CD4-positive, alpha-beta T cell treated with Interleukin-1 beta for 1 hour (primary cell): Measurements from ENCODE around the gene NTM.
A peak's percentile ranks its signal among the peaks of the same experiment; 100 is the strongest.

ENCODE experiments used
- DNase-seq, 2 donors: peaks; one replicate each; pipeline ENCODE4 v3.0.0-alpha.2; 2020 to 2022

Gene NTM

DNA sequence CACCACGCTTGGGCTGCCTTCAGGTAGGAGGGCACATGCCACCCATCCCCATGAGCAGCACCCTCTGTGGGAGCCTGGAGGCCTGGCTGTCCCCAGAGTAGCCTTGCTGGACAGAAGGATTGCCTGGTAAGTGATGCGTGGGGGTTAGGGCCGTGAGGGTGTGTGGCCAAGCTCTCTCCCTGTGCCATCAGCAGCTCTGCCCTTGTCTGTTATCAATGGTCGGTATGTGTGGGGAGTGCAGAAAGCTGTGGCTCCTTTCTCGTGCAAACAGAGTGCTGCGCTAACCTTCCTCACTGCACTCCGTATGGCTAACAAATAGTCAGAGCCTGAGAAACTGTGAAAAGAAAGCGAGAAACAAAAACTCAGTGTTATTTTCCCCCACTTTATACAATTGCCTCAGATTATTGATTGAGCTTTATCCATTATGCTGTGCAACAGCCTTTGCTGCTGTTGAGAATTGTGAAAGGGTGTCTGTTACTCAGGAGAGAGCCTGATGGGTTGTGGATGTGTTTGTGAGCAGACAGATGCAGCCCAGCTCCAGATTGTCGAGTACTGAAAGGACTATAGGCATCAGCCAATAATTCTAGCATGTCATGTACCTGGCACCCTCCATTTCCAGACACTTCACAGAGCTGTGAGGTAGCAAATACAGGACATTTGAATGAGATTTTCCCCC, 432.2 kb downstream of the NTM start:
- DNase-seq, result no peak

DNA sequence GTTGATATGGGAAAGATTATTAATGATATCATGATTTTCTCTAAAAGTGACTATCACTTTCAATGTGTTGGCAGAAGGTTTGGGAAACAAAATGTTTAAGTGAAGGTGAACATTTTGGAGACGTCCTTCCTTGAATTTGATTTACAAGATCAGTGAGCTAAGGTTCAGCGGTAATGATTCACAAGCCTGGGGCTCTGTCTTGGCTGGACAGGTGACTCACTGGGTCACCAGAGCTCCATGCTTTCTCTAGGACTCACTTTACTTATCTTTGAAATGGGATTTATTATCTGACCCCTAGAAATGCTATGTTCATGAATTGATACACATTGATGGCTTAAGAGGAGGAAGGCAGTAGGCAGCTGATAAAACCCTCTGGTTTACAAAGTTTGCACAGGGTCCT, 437.5 kb downstream of the NTM start:
- DNase-seq, result no peak

DNA sequence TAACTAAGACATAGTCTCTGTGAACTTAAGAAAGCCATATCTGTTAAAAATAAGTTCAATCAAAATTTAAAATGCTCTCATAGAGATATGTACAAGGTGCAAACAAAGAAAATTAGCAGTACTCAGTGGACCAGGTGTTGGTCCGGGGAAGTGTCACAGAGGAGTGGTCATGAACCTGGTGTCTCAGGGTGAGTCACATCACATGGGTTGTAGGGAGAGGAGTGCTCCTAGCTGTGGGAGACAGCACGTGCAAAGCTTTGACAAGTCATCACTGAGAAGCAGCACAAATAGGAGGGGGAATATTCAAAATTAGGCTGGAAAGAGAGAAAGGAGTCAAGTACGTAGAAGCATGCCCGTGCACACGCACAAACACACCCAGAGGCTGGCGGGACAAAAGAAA, 438.1 kb downstream of the NTM start:
- DNase-seq, result no peak

DNA sequence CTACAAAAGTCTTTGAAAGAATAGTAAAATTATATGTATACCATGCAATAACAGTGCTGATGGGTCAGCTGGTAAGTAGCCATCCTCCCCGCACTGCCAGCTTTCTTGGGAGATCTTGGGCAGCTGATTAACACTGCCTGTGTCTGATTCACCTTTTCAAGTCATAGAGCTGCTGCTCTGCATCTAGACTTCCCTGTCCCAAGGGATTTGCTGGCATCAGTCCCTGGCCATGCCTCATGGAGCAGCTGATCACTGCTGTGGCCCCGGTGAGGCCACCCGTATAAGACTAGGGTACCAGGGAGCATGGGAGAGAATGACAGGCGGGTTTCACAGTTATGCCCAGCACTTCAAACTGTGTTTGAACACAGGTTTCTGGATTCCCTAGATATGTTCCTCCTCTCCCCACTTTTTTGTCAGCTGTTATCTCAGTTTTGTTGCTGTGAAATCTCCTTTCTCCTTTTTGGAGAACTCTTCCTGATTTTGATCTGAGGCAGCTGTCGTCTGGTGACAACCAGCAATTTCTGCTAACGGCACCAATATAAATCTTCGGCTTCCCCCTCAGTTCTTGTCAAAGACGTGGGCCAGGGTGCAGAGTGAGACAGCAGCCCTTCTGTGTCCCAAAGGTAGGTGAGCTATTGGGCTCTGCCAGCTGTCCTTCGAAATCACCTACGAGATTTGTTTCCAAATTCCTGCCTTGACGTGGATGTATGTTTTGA, 438.9 kb downstream of the NTM start:
- DNase-seq, result no peak

DNA sequence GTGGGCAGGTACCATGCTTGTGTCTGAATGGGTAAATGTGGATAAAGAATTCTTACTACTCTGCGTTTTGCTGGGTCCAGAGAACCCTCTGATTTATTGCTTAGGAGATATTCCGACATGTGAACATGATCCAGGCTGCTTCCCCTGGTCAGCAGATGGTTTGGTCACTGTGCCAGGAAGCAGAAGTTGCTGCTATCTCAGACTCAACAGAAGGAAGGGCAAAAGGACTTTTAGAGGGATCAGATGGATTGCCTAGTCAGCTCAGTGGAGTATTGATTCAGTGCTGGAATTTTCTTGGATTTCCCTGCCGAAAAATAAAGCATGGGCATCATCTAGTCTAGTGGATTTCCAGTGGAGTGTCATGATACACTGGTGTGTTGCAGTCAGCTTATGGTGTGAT, 440.1 kb downstream of the NTM start:
- DNase-seq, result no peak

DNA sequence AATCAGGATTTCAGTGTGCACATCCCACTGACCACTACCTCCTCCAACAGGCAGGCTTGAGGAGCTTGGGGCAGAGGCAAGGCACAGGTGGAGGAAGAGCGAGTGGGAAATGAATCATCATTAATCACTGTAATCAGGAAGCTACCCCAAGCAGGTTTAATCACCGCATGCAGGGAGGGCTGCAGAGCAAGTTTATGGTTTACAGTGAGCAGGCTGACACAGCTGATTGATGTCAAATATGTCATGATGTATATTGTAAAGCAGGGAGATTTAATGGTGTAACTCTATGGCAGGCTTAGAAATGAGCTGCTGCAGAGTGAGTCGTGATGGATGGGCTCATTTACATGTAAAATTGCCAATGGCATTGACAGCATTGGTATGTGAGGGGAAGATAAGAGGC, 441.0 kb downstream of the NTM start:
- DNase-seq, result no peak

DNA sequence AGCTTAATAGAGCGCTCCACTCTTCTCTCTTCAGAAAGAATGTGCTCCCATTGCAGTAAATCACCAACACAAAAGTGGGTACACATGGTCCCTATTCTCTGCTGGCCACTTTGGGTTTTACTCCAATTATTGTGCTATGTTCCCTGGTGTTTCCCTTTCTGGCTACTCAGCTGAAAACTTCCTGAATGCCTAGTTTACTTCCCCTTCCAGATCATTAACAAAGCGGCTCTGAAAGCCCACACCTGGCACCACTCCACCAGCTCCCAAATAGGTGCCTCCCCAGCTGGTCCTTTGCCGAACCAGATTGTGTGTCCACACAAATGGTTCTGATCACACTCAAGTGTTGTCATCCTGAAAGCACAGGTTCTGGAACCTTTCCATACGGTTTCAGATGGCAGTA, 443.7 kb downstream of the NTM start:
- DNase-seq, result no peak

DNA sequence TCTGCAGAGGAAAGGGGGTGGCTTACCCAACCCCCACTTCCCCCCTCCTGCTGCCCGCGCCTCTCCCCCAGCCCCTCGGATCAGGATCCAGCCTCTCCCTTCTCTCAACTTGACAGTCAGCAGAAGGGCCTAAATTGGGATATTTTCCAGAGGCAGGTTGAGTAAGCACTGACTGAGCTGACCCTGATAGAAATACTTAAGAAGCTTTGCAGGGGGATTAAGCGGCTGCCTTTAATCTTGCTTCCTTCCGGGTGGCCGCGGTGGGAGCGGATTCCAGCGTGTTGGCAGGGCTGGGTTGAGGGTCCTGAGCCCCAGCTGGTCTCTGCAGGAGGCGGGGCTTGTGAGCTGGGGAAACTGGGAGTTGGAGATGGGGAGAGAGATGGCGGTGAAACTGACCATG, 445.2 kb downstream of the NTM start:
- no peak for DNase-seq

DNA sequence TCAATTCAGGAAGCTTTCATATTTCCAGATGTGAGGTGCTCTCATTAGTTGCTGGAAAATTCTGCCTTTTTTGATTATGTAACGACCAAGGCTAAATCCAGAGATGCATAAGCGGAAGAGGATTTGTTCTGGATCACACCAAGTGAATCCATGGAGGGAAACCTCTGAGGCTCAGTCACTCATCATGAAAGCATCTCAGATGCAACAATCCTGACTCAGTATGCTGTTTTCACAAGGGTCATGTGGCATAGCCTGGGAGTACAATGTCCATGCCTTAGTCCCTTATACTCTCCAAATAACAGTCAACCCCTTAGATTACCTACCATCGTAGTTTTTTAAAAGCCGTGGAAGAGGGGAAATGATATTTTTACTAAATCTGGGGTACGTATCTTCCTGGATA, 445.6 kb downstream of the NTM start:
- DNase-seq, result no peak

DNA sequence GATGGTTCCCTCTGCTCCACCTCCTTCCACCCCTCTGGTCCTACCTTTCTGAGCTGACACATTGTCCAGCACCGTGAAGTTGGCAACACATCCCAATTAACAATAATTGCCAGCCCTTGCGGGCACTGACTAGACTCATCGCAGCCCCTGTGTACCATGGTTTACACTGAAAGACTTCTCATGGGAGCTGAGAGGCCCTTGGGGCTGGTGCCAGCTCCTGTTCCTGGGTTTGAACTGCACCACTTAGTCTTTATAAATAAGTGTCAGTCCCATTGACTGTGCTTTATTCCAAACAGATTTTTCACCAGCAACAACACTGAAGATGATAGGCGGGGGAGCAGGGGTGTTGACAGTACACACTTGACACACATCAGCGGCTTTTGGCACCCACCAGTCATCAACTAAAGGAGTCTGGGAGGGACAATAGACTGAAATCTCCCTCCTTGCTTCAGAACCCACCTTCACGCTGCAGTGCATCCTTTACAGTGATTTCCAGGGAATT, 447.3 kb downstream of the NTM start:
- DNase-seq, result no peak

DNA sequence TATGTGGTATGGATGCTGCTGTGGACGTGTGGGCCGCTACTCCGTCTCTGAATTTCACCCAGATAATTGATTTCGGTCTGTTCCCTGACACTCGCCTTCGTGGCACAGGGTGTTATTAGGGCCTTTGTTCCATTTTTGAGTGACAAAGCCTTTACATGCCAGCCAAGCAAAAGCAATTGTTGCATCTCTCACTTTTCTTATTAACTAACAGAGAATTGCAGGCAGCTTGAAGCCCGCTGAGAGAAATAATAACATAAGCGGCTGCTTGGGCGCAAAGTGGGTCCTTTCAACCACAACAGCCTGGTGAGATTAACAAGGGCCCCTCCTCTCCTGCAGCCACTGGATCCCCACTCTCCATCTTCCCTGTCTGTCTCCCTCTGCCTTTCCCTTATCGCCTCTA, 449.4 kb downstream of the NTM start:
- no peak for DNase-seq

DNA sequence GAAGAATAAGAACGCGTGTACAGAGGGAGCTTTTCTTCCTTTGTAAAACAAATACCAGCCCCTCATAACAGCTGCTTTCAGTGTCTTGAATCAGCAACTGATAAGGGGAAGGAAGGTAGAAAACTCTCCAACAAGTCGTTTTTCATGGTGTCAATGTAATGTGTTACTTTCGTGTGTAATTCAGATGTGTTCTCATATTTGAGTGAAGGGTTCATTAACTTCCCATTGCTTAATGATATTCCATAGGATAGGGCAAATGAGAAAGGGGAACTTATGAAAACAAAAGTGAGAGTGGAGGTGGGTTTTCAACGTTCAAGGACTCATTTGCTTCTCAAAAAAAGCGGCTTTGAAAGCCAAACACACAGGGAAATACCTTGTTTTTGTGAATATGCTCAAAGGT, 452.1 kb downstream of the NTM start:
- DNase-seq, result no peak

DNA sequence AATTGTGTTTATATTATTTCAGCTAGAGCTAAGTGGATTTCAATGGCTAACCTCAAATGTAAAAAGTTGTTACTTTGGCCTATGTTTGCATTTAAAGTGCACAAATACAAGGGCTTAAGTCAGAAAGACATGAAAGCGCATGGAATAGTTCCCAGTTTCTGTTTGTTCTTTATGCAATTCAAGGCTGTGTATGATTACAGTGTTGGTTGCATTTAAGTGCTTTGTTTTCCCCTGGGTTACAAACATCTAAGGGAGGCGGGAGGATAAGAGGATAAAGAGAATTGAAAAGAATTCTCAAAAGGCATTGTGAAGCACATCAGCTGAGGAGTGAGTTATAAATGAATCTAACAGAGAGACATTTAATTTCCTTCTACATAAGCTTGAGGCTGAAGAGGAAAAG, 453.4 kb downstream of the NTM start:
- DNase-seq, result no peak

DNA sequence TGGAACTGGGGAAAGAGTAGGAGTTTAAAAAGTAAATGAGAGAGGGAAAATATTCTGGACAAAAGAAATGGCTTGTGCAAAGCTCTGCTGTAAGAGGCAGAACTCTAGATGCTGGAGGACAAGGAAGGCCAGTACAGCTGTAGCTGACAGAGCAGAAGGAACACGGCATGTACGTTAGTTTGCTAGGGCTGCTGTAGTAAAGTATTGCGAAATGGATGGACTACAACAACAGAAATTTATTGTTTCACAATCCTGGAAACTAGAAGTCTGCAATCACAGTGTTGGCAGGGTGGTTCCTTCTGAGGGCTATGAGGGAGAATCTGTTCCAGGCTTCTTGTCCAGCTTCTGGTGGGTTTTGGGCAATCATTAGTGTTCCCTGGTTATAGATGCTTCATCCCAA, 454.4 kb downstream of the NTM start:
- peak in 1 of 2 donors; percentile 30 for DNase-seq

DNA sequence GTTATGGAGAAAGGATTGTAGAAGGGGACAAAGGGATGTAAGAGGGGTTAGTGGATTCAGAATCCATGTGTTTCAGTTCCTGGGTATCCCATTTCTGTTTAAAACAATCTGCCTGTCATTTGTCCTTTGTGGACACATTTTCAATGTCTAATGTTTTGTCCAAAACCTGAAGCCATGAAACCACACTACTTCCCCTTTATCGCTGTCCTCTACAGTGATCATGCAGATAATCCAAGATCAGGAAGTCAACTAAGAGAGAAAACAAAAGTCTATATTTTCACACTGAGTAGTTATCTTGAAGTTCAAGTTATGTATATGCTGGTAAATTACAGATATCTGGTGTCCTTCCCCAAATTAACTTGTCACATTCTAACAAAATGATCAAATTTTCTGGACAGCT, 457.0 kb downstream of the NTM start:
- no peak for DNase-seq

DNA sequence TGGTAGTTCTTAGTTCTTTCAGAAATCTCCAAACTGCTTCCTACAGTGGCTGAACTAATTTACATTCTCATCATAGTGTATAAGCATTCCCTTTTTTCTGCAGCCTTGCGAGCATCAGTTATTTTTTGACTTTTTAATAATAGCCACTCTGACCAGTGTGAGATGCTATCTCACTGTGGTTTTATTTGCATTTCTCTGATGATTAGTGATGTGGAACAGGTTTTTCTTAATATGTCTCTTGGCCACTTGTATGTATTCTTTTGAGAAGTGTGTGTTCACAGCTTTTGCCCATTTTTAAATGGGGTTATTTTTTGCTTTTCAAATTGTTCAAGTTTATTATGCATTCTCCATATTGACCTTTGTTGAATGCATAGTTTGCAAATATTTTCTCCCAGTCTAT, 459.3 kb downstream of the NTM start:
- DNase-seq, result no peak

DNA sequence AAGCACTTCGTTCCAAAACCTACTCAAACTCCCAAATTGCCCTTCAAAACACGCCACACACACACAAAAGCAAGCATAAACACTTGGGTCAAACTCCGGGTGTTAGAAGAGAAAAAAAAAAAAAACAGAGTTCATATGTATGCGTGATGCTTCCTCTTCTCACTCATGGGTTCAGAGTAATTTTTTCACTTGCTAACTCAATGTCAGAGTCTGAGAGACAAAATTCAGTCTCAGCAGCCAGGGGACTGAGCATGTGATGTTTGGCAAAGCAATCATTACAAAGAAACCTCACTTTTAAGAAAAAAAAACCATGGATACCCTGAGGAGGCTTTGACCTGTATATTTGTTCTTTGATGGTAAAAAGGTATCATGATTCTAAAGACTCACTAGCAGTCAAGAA, 461.7 kb downstream of the NTM start:
- DNase-seq, result no peak

DNA sequence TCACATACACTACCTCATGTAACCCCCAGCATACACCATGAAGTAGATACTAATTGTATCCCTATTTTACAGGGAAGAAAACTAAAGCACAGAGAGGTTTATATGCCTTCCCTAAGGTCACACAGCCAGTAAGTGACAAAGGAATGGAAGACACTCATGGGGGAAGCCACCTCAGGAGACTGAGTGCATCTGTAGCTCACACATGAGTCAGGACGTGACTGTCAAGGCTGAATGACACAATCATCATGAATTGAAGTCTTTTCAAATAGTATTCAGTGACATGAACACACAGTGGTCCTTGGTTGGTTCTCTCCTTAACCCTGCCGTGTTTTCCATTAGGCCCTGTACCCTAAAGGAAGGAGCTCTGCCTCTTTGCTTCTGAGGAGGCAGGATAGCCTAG, 463.0 kb downstream of the NTM start:
- peak in 1 of 2 donors; percentile 23 for DNase-seq

DNA sequence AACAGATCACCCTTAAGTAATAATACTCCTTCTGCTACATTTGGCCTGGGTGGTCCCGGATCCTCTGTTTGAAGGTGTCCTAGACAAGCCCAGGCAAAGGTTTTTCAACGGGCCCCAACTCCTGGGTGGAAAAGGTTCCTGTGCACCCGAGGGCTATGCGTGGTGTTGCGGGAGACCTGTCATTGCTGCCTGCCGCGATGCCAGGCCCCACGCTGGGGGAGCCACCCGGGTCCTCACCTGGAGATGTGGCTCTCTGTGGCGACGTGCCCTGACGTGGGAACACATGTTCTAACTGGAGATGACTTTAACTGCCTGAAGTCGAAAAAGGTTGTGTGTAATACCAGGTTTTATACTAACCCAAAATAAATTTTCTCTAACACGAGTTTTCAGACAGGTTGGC, 467.1 kb downstream of the NTM start:
- no peak for DNase-seq

DNA sequence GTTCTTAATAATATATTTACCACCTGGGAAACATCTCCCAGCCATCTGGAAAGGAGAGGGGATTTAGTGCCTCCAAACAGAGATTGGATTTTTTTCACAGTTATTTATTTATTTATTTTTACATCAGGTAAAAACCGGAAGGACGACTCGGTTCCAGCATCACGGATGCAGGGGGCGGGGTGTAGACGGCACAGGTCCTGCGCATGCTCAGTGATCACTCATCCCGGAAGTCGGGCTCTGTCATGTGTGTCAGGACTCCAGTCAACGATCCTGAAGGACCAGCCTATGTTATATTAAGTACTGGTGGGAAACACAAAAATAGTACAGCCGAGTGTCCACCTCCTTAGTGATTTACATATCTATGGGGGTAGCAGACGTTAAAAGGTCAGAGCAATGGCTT, 467.6 kb downstream of the NTM start:
- DNase-seq, result no peak

DNA sequence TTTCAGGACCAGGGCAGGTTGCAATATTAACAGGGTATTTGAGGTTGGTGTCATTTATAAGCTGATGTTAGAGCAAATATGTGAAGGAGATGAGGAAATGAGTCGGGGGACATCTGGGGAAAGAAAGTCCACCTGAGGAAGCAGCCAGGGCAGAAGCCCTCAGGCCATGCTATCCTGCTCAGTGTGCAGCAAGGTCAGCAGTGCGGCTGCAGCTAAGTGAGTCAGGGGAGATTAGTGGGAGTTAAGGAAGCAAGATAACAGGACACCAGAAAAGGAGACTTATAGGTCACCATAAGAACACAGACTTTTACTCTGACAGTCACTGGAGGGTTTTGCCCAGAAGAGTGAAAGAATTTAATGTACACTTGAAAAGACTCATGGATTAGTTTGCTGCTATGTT, 468.9 kb downstream of the NTM start:
- no peak for DNase-seq

DNA sequence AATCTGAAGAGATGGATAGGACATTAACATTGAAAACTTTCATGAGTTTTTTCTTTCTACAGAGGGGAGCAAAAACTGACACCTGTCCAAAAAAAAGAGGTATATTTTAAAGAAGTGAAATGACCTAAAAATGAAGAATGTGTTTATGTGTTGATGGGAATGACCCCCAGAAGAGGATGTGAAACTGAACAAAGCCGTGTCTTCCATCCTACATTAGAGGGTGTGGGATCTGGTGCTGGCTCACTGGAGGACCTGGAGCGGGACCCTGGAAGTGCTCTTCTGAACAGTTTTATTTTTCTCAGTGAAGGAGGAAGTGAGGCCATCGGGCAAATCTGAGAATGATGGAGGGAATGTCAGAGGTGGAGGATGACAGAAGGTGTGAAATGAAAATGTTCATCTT, 470.1 kb downstream of the NTM start:
- DNase-seq, result no peak

DNA sequence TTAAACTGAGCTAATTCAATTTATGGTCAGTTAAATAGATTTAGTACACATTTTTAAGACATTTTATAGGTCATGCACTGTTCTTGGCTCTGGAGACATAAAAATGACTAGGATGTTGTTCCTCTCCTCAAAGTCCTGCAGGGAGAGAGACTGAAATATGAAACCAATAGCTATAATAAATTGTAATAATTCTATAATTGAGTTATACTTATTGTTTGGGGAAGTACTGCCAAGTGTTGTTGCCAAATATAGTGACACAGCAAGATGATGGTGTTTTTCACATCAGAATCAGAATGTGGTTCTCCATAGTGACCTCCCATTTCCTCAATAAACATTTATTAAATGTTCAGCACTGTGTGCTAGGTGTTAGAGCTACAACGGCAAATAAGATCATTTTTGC, 470.6 kb downstream of the NTM start:
- no peak for DNase-seq

DNA sequence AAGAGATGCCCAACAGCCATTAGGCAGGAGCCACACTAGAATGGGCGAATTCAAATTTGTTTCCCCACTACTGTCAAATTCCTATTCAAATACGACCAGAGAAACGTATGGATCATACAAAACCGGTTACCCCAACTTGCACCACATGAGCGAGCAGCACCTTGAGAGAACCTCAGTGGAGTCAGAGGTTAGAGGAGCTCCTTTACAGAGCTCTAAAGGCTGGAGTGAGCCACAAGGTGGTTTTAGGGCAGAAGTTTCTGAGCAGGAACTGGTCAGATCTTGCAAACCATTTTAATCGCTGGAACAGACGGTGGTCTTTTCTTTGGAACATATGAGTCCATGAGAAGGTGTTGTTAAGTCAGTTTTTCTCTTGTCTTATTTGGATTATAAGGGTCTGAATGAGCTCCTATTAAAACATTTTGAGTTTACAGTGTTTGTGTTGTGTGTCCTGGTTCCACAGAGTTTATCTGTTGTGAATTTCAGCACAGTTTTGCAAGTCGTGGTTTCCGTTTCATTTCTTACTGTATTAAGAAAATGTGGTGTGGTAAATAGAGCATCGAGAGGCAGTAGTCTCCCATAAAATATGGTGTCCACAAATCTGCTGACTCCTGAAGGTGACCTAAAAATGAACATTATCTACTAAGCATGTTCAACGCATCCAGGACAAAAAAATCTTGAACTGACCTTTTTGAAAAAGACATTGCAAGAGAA, 471.7 kb downstream of the NTM start:
- DNase-seq, result no peak
